ENCODE measurements around the gene IFT88. TPM values are rescaled to one million over a fixed set of nuclear protein-coding genes. Genes with fewer than 3 reads are reported as not detected.

IFT88 gene
- polyA plus RNA-seq, 3 donors = 2.9 to 4.5 (median 4.1) TPM

GRCh38 chr13:20518660-20519100, 48.3 kb upstream of the IFT88 start:
- intact Hi-C loops (cut with micrococcal nuclease) = no loop called here
- WGBS (ENCODE audit: insufficient coverage) = 96% methylated on average over 7 of the region's 7 CpGs
- TF ChIP-seq CTCF (IDR thresholded peaks at IDR 0.05) = no peak
- Mint-ChIP-seq H3K4me3 (no peak overlapping the region), H3K27me3 (ENCODE audit: low read depth in 3 of 3) (no peaks in the 10 kb centered on the region), H3K36me3 (peaks cover 3 to 4% of the 10 kb centered on the region in 2 donors), H3K9me3 (no peaks in the 10 kb centered on the region), H3K4me1 (peaks cover 12% of the 10 kb centered on the region), H3K27ac (peak overlapping the region in 1 of 7 donors; percentile 6)
- no peak overlapping the region for H3K4me2 ChIP-seq (replicated peaks; ENCODE audit: extremely low read depth, low read length, poor library complexity, severe bottlenecking)
- H3K27me3 ChIP-seq (ENCODE audit: control insufficient read depth in 2 of 2, insufficient read depth in 2 of 2, low read length in 2 of 2) = no peaks in the 10 kb centered on the region
- no peak overlapping the region for H3K9ac ChIP-seq (ENCODE audit: insufficient read depth, low read length, poor library complexity, severe bottlenecking)
- peaks cover 4% of the 10 kb centered on the region for H3K79me2 ChIP-seq (ENCODE audit: insufficient read depth, low read length)
- peaks cover 5% of the 10 kb centered on the region for H4K20me1 ChIP-seq (ENCODE audit: insufficient read depth, low read length)
- DNase-seq = no peak
- H3K27ac ChIP-seq (ENCODE audit: low read depth in 1 of 2, low read length in 2 of 2) = no peak overlapping the region
- H3K4me1 ChIP-seq (ENCODE audit: control insufficient read depth in 1 of 2, insufficient read depth in 2 of 2, low read length in 2 of 2) = peaks cover 3 to 4% of the 10 kb centered on the region in 2 donors
- no peak overlapping the region for H2AFZ ChIP-seq (ENCODE audit: insufficient read depth, low read depth, low read length, poor library complexity, severe bottlenecking)
- H3K4me3 ChIP-seq (replicated peaks in 1 of 3; ENCODE audit: low read depth in 2 of 3, low read length in 3 of 3) = no peak overlapping the region
- no peaks in the 10 kb centered on the region for H3K9me3 ChIP-seq (replicated peaks in 1 of 2; ENCODE audit: control insufficient read depth in 1 of 2, insufficient read depth in 1 of 2, low read length in 2 of 2)
- H3K36me3 ChIP-seq (replicated peaks in 1 of 2; ENCODE audit: control insufficient read depth in 1 of 2, insufficient read depth in 2 of 2, low read length in 2 of 2) = no peaks in the 10 kb centered on the region

GRCh38 chr13:20519875-20520274, 47.1 kb upstream of the IFT88 start:
- no peak overlapping the region for H2AFZ ChIP-seq (ENCODE audit: insufficient read depth, low read depth, low read length, poor library complexity, severe bottlenecking)
- H3K79me2 ChIP-seq (ENCODE audit: insufficient read depth, low read length) = peaks cover 11% of the 10 kb centered on the region
- DNase-seq = no peak
- Mint-ChIP-seq H3K4me1 (peaks cover 17% of the 10 kb centered on the region), H3K4me3 (no peak overlapping the region), H3K36me3 (peaks cover 3 to 4% of the 10 kb centered on the region in 2 donors), H3K9me3 (no peaks in the 10 kb centered on the region), H3K27me3 (ENCODE audit: low read depth in 3 of 3) (no peaks in the 10 kb centered on the region), H3K27ac (peak overlapping the region in 1 of 7 donors; percentile 43)
- H3K4me3 ChIP-seq (replicated peaks in 1 of 3; ENCODE audit: low read depth in 2 of 3, low read length in 3 of 3) = no peak overlapping the region
- no peaks in the 10 kb centered on the region for H3K36me3 ChIP-seq (replicated peaks in 1 of 2; ENCODE audit: control insufficient read depth in 1 of 2, insufficient read depth in 2 of 2, low read length in 2 of 2)
- no peaks in the 10 kb centered on the region for H3K9me3 ChIP-seq (replicated peaks in 1 of 2; ENCODE audit: control insufficient read depth in 1 of 2, insufficient read depth in 1 of 2, low read length in 2 of 2)
- H4K20me1 ChIP-seq (ENCODE audit: insufficient read depth, low read length) = peaks cover 5% of the 10 kb centered on the region
- H3K27me3 ChIP-seq (ENCODE audit: control insufficient read depth in 2 of 2, insufficient read depth in 2 of 2, low read length in 2 of 2) = no peaks in the 10 kb centered on the region
- H3K4me2 ChIP-seq (replicated peaks; ENCODE audit: extremely low read depth, low read length, poor library complexity, severe bottlenecking) = no peak overlapping the region
- intact Hi-C loops (cut with micrococcal nuclease) = loop anchor here in 1 of 2 donors (10.0 kb wide), 1 partner anchor 55 kb away; no protein-coding TSS in a partner anchor
- peaks cover 7 to 13% of the 10 kb centered on the region in 2 donors for H3K4me1 ChIP-seq (ENCODE audit: control insufficient read depth in 1 of 2, insufficient read depth in 2 of 2, low read length in 2 of 2)
- H3K9ac ChIP-seq (ENCODE audit: insufficient read depth, low read length, poor library complexity, severe bottlenecking) = no peak overlapping the region
- no peak overlapping the region for H3K27ac ChIP-seq (ENCODE audit: low read depth in 1 of 2, low read length in 2 of 2)
- TF ChIP-seq CTCF (IDR thresholded peaks at IDR 0.05) = no peak
- WGBS (ENCODE audit: insufficient coverage) = no CpG with 5 or more reads among the region's 1 CpG
